GM12878 (cell line): Measurements from ENCODE around the gene CDK5R2. TPM values are rescaled to one million over a fixed set of nuclear protein-coding genes. Genes with fewer than 3 reads are reported as not detected.

Experiments
- ATAC-seq: fragments of 200-7000 bp; cut with Tn5 transposase; 3 replicates; pipeline ENCODE4 v1.9.1; 2020; ENCODE audit warnings: mild to moderate bottlenecking, moderate library complexity
- BruUV-seq: library from RNA; stranded (reverse); fragments of 400-500 nt; replicated peaks from 2 replicates; lab custom pipeline; 2021; lab: Mats Ljungman, UMichigan
- CTCF ChIA-PET: fragments of 300-600 bp; sonication (Branson Sonifier 250); formaldehyde crosslinking; extraction: SDS; loops from one replicate; lab custom pipeline; 2021; ENCODE audit warnings: inconsistent platforms; lab: Yijun Ruan, JAX
- POLR2A ChIA-PET: fragments of 350-600 bp; formaldehyde crosslinking; extraction: SDS; loops from one replicate; lab custom pipeline; 2021; ENCODE audit warnings: inconsistent platforms; lab: Charles Lee
- RAD21 ChIA-PET: fragments of 300-600 bp; sonication (Branson Sonifier 250); formaldehyde crosslinking; loops from one replicate; lab custom pipeline; 2023; ENCODE audit warnings: antibody characterized with exemption; ENCODE audit not compliant: unreplicated experiment; lab: Charles Lee
- SMC1A ChIA-PET: fragments of 300-600 bp; sonication (Branson Sonifier 250); formaldehyde crosslinking; loops from one replicate; lab custom pipeline; 2023; ENCODE audit not compliant: unreplicated experiment, uncharacterized antibody; lab: Charles Lee
- DNase-seq: peaks from one replicate; pipeline ENCODE4 v3.0.0-alpha.2; 2011; ENCODE audit warnings: low read depth, low spot score
- FAIRE-seq: peaks from 3 replicates; lab custom pipeline; 2011; peaks lifted over from hg19 to GRCh38; lab: Jason Lieb, UNC
- H2AFZ ChIP-seq: 2 replicates; pipeline ENCODE4 v1.6.0; 2011; ENCODE audit warnings: low read depth, low read length, control low read depth; ENCODE audit not compliant: control insufficient read depth
- H3K27ac ChIP-seq: 2 replicates; pipeline ENCODE4 v1.5.1; 2011; ENCODE audit warnings: control low read depth; ENCODE audit not compliant: control insufficient read depth, insufficient read depth
- H3K27me3 ChIP-seq, 2 experiments: replicated peaks in 1 of 2; 2 replicates each; pipeline versions ENCODE4 v1.6.0 to v1.6.1; 2011; ENCODE audit warnings: low read length in 1 of 2; ENCODE audit not compliant: control insufficient read depth in 2 of 2, insufficient read depth in 2 of 2
- H3K36me3 ChIP-seq, 2 experiments: 2 replicates each; pipeline ENCODE4 v1.5.1; 2011; ENCODE audit warnings: low read length in 1 of 2; ENCODE audit not compliant: control insufficient read depth in 2 of 2, insufficient read depth in 2 of 2
- H3K4me1 ChIP-seq: 2 replicates; pipeline ENCODE4 v1.6.1; 2011; ENCODE audit warnings: mild to moderate bottlenecking, low read length, moderate library complexity, mixed read lengths; ENCODE audit not compliant: control insufficient read depth, insufficient read depth
- H3K4me2 ChIP-seq: 2 replicates; pipeline ENCODE4 v1.6.0; 2011; ENCODE audit warnings: control low read depth; ENCODE audit not compliant: control insufficient read depth, insufficient read depth
- H3K4me3 ChIP-seq: fragments of 200-600 bp; sonication (generic); 2 replicates; pipeline ENCODE4 v1.5.1; 2016
- H3K79me2 ChIP-seq: 2 replicates; pipeline ENCODE4 v1.6.0; 2011; ENCODE audit warnings: low read length; ENCODE audit not compliant: control insufficient read depth, insufficient read depth
- H3K9ac ChIP-seq: 2 replicates; pipeline ENCODE4 v1.8.0; 2011; ENCODE audit warnings: low read length, control low read depth, mixed read lengths; ENCODE audit not compliant: control insufficient read depth, insufficient read depth
- H3K9me3 ChIP-seq: replicated peaks from 3 replicates; pipeline ENCODE4 v1.5.1; 2011; ENCODE audit warnings: mild to moderate bottlenecking, low read length; ENCODE audit not compliant: control insufficient read depth, insufficient read depth
- H4K20me1 ChIP-seq: 2 replicates; pipeline ENCODE4 v1.6.0; 2011; ENCODE audit not compliant: control insufficient read depth, insufficient read depth
- BCL3 ChIP-seq: IDR thresholded peaks from 2 replicates; pipeline ENCODE4 v1.6.1; 2011; ENCODE audit warnings: borderline replicate concordance, low read depth, mild to moderate bottlenecking, moderate library complexity, low read length; ENCODE audit not compliant: insufficient read depth, poor library complexity, severe bottlenecking
- ELK1 ChIP-seq: IDR thresholded peaks from 2 replicates; pipeline ENCODE4 v1.6.1; 2012; ENCODE audit warnings: low read depth, low read length, improper control_type of control experiment
- FOXM1 ChIP-seq: IDR thresholded peaks from 2 replicates; pipeline ENCODE4 v1.6.1; 2012; ENCODE audit warnings: low read depth, mild to moderate bottlenecking, inconsistent platforms, low read length, moderate library complexity
- IKZF1 ChIP-seq: fragments of 450-650 bp; conservative IDR thresholded peaks from 2 replicates; pipeline ENCODE4 v1.6.1; 2017; ENCODE audit warnings: antibody characterized with exemption, mild to moderate bottlenecking
- NFYB ChIP-seq: IDR thresholded peaks from 2 replicates; pipeline ENCODE4 v1.6.1; 2011; ENCODE audit warnings: low read depth, mild to moderate bottlenecking, low read length, improper control_type of control experiment, moderate library complexity; ENCODE audit not compliant: insufficient read depth
- ZBTB4 ChIP-seq: fragments of 450-650 bp; formaldehyde crosslinking; IDR thresholded peaks from 2 replicates; pipeline ENCODE4 v1.4.0; 2022; ENCODE audit warnings: mild to moderate bottlenecking, moderate library complexity
- WGBS: methylation state at CpG from one replicate; pipeline ENCODE4 v1.1.6; 2016; ENCODE audit warnings: low lambda C conversion rate; ENCODE audit not compliant: insufficient replicate concordance, insufficient coverage; ENCODE audit errors: missing lambda C conversion rate; 5-methylcytosine and 5-hydroxymethylcytosine counted together
- in situ Hi-C: fragments of 300-500 bp; cut with MboI; formaldehyde crosslinking; loops from 9 replicates; pipeline ENCODE4 v1.14.3; 2018; ENCODE audit warnings: mixed read lengths
- intact Hi-C: fragments of 100-400 bp; cut with micrococcal nuclease; formaldehyde crosslinking; loops from one replicate; pipeline ENCODE4 v1.14.2; 2022; ENCODE audit not compliant: unreplicated experiment
- polyA plus RNA-seq, 11 experiments: library from polyadenylated mRNA; depleted of rRNA in 4 of 11; unstranded in 6 of 11; stranded (reverse) in 5 of 11; fragments of >200 nt; fragmentation: Nextera tagmentation in 4 of 11; fragmentation: Illumina TruSeq in 1 of 11; extraction: Ambion mirVana in 4 of 11; extraction: Trizol in 1 of 11; gene quantifications; 1 replicate in 1 of 11; 2 replicates in 10 of 11; pipeline versions ENCODE4 v1.2.1 to v1.2.3, GENCODE V29; 2011 to 2016; ENCODE audit warnings: inconsistent platforms in 2 of 11, missing spikeins in 2 of 11, low read depth in 1 of 11
- total RNA-seq, 4 experiments: library from RNA; depleted of rRNA in 3 of 4; stranded (reverse); fragments of >200 nt in 3 of 4; fragmentation: Illumina TruSeq in 1 of 4; extraction: Trizol in 1 of 4; gene quantifications; 2 replicates each; pipeline versions ENCODE4 v1.2.1 to v1.2.3, GENCODE V29; 2013 to 2021
- TF ChIP-seq, protein P1 (sequence below): fragments of 450-650 bp; conservative IDR thresholded peaks from 2 replicates; pipeline ENCODE4 v1.6.1; 2017; ENCODE audit warnings: mild to moderate bottlenecking, moderate library complexity
- TF ChIP-seq, protein P2 (sequence below): fragments of 450-650 bp; IDR thresholded peaks from 2 replicates; pipeline ENCODE4 v1.6.1; 2017; ENCODE audit warnings: borderline replicate concordance
- TF ChIP-seq, protein P3 (sequence below), 3 experiments: IDR thresholded peaks in 2 of 3; conservative IDR thresholded peaks in 1 of 3; 2 replicates each; pipeline ENCODE4 v1.5.1; 2011; ENCODE audit warnings: low read depth in 3 of 3, low read length in 3 of 3, mild to moderate bottlenecking in 3 of 3, control low read depth in 2 of 3, moderate library complexity in 2 of 3, inconsistent platforms in 1 of 3, mixed read lengths in 1 of 3; ENCODE audit not compliant: control insufficient read depth in 2 of 3, insufficient read depth in 1 of 3; ENCODE audit errors: extremely low read depth in 1 of 3

Gene CDK5R2
- total and polyA plus RNA-seq, 10 of the 15 experiments (the other 5 are each of a cell fraction or from before 2014, with no cell fraction given) = not detected

DNA sequence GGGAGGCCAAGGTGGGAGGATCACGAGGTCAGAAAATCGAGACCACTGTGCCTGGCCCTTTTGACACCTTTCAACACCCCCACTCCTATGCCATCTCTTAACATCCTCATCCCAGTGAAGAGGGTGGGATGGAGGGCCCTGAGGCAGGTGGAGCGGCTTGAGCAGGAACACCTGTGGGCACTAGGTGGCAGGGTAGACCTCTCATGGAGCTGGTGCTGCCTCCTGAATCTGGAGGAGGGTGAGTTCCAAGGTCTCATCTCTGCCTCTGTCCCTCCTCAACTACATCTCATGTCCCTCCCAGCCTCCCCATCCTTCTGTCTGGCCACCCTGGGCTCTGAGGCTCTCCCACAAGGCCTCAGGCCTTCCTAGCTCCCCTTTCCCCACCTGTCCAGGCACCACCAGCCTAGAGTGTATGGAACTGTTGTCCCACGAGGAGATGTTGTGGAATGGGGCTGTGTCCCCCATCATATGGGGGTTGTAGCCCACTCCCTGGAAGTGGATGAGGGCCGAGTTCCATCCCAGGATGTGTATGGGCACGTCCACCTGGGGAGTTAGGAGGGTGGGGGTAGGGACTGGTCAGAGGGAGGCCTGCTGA is 50.8 kb downstream of the CDK5R2 start:
- ChIA-PET RAD21 (interaction anchor here (0.6 to 1.8 kb wide), 3 partner anchors 75 to 144 kb away, joined by 3 to 6 read pairs (median 3); no protein-coding TSS in a partner anchor), POLR2A (interaction anchor here (0.6 kb wide), 1 partner anchor 218 kb away, joined by 4 read pairs; no protein-coding TSS in a partner anchor), SMC1A (interaction anchor here (0.7 to 2.5 kb wide), 4 partner anchors 53 to 847 kb away, joined by 3 to 9 read pairs (median 4); no protein-coding TSS in a partner anchor), CTCF (interaction anchor here (0.6 to 2.4 kb wide), 13 partner anchors 9 to 890 kb away, joined by 3 to 9 read pairs (median 4); partner anchors contain the start of gene CDK5R2)
- no peaks in the 10 kb centered on the region for H3K79me2 ChIP-seq
- H3K27ac ChIP-seq = no peak overlapping the region
- H3K4me2 ChIP-seq = no peak overlapping the region
- DNase-seq (no peak), ATAC-seq (peak; percentile 89), FAIRE-seq (peak; percentile 62)
- H2AFZ ChIP-seq = no peak overlapping the region
- no TSS peak for BruUV-seq
- 7% methylated on average over 6 of the region's 6 CpGs for WGBS
- H3K4me3 ChIP-seq = no peak overlapping the region
- H4K20me1 ChIP-seq = no peaks in the 10 kb centered on the region
- intact Hi-C loops (no loop called here), in situ Hi-C loops (no loop called here)
- no peaks in the 10 kb centered on the region for H3K9me3 ChIP-seq
- H3K9ac ChIP-seq = no peak overlapping the region
- no peaks in the 10 kb centered on the region; a peak in 2 of 4 replicates for H3K27me3 ChIP-seq
- no peaks in the 10 kb centered on the region for H3K4me1 ChIP-seq
- H3K36me3 ChIP-seq = no peaks in the 10 kb centered on the region
- TF ChIP-seq FOXM1 = no peak
- TF ChIP-seq, protein P1, sequence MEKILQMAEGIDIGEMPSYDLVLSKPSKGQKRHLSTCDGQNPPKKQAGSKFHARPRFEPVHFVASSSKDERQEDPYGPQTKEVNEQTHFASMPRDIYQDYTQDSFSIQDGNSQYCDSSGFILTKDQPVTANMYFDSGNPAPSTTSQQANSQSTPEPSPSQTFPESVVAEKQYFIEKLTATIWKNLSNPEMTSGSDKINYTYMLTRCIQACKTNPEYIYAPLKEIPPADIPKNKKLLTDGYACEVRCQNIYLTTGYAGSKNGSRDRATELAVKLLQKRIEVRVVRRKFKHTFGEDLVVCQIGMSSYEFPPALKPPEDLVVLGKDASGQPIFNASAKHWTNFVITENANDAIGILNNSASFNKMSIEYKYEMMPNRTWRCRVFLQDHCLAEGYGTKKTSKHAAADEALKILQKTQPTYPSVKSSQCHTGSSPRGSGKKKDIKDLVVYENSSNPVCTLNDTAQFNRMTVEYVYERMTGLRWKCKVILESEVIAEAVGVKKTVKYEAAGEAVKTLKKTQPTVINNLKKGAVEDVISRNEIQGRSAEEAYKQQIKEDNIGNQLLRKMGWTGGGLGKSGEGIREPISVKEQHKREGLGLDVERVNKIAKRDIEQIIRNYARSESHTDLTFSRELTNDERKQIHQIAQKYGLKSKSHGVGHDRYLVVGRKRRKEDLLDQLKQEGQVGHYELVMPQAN = no peak
- TF ChIP-seq BCL3 = no peak
- no peak for TF ChIP-seq ELK1
- no peak for TF ChIP-seq NFYB
- TF ChIP-seq, protein P2, sequence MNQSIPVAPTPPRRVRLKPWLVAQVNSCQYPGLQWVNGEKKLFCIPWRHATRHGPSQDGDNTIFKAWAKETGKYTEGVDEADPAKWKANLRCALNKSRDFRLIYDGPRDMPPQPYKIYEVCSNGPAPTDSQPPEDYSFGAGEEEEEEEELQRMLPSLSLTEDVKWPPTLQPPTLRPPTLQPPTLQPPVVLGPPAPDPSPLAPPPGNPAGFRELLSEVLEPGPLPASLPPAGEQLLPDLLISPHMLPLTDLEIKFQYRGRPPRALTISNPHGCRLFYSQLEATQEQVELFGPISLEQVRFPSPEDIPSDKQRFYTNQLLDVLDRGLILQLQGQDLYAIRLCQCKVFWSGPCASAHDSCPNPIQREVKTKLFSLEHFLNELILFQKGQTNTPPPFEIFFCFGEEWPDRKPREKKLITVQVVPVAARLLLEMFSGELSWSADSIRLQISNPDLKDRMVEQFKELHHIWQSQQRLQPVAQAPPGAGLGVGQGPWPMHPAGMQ = no peak
- TF ChIP-seq, protein P3, sequence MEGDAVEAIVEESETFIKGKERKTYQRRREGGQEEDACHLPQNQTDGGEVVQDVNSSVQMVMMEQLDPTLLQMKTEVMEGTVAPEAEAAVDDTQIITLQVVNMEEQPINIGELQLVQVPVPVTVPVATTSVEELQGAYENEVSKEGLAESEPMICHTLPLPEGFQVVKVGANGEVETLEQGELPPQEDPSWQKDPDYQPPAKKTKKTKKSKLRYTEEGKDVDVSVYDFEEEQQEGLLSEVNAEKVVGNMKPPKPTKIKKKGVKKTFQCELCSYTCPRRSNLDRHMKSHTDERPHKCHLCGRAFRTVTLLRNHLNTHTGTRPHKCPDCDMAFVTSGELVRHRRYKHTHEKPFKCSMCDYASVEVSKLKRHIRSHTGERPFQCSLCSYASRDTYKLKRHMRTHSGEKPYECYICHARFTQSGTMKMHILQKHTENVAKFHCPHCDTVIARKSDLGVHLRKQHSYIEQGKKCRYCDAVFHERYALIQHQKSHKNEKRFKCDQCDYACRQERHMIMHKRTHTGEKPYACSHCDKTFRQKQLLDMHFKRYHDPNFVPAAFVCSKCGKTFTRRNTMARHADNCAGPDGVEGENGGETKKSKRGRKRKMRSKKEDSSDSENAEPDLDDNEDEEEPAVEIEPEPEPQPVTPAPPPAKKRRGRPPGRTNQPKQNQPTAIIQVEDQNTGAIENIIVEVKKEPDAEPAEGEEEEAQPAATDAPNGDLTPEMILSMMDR (IDR thresholded peaks at IDR 0.05 in 2 of 3, conservative IDR thresholded peaks at IDR 0.05 in 1 of 3; ENCODE audit: control insufficient read depth in 2 of 3, extremely low read depth in 1 of 3, insufficient read depth in 1 of 3, low read depth in 3 of 3, low read length in 3 of 3) = peak; percentile 59 to 69 (median 61)
- TF ChIP-seq ZBTB4 (CRISPR knock-in tag) = no peak
- no peak for TF ChIP-seq IKZF1
